DLD1 (cell line): Measurements from ENCODE around the gene LRRN2.

Experiments
- in situ Hi-C: cut with HindIII; loops from 2 replicates; pipeline ENCODE4 v1.10.0; 2017; ENCODE audit warnings: low sequenced_read_pairs

LRRN2 gene

GRCh38 chr1:204685236-204686006 lies at the start of gene LRRN2:
Gene LRRN2, minus strand, starts transcription at chr1:204685738. Its CDS starts 65,746 bp downstream, at chr1:204619992.
- in situ Hi-C loops, result no loop called here

GRCh38 chr1:204735042-204735441 lies 49.5 kb upstream of the LRRN2 start:
- in situ Hi-C loops, result no loop called here

- in situ Hi-C loops, result no loop called here
Observed at GRCh38 chr1:204733869-204734596, 48.5 kb upstream of the LRRN2 start.

- in situ Hi-C loops, result no loop called here
Observed at GRCh38 chr1:204733289-204733688, 47.8 kb upstream of the LRRN2 start.

- in situ Hi-C loops, result no loop called here
Observed at GRCh38 chr1:204731985-204732575, 46.5 kb upstream of the LRRN2 start.

- in situ Hi-C loops, result no loop called here
Observed at GRCh38 chr1:204731509-204731908, 46.0 kb upstream of the LRRN2 start.

- in situ Hi-C loops, result no loop called here
Observed at GRCh38 chr1:204730826-204731459, 45.4 kb upstream of the LRRN2 start.

GRCh38 chr1:204729516-204729915 lies 44.0 kb upstream of the LRRN2 start:
- in situ Hi-C loops, result loop anchor here (5.0 kb wide), 2 partner anchors 97 to 212 kb away; partner anchors contain the start of gene MDM4

GRCh38 chr1:204728456-204728855 lies 42.9 kb upstream of the LRRN2 start:
- in situ Hi-C loops, result loop anchor here (5.0 kb wide), 2 partner anchors 96 to 211 kb away; partner anchors contain the start of gene MDM4

GRCh38 chr1:204728045-204728444 lies 42.5 kb upstream of the LRRN2 start:
- in situ Hi-C loops, result loop anchor here (5.0 kb wide), 2 partner anchors 96 to 211 kb away; partner anchors contain the start of gene MDM4

- in situ Hi-C loops, result loop anchor here (5.0 kb wide), 2 partner anchors 95 to 210 kb away; partner anchors contain the start of gene MDM4
Observed at GRCh38 chr1:204727438-204727837, 41.9 kb upstream of the LRRN2 start.

- in situ Hi-C loops, result loop anchor here (5.0 kb wide), 2 partner anchors 94 to 209 kb away; partner anchors contain the start of gene MDM4
Observed at GRCh38 chr1:204726478-204726877, 40.9 kb upstream of the LRRN2 start.

- in situ Hi-C loops, result loop anchor here (5.0 kb wide), 2 partner anchors 94 to 209 kb away; partner anchors contain the start of gene MDM4
Observed at GRCh38 chr1:204725821-204726448, 40.4 kb upstream of the LRRN2 start.

GRCh38 chr1:204723131-204723787 lies 37.7 kb upstream of the LRRN2 start:
- in situ Hi-C loops, result no loop called here

- in situ Hi-C loops, result no loop called here
Observed at GRCh38 chr1:204721373-204722055, 36.0 kb upstream of the LRRN2 start.

- in situ Hi-C loops, result no loop called here
Observed at GRCh38 chr1:204716660-204717059, 31.1 kb upstream of the LRRN2 start.

- in situ Hi-C loops, result no loop called here
Observed at GRCh38 chr1:204714861-204715511, 29.4 kb upstream of the LRRN2 start.

- in situ Hi-C loops, result no loop called here
Observed at GRCh38 chr1:204714194-204714860, 28.8 kb upstream of the LRRN2 start.
